Inflammatory macrophage treated with lipopolysaccharide for 4 hours (primary cell): ENCODE results near the gene KANK2.
"Not testable (repeated sequence)": the region's sequence is repeated elsewhere in the genome, so short reads cannot be mapped to it uniquely, and the experiment has no call there.

Experiments
- DNase-seq: peaks from one replicate; pipeline ENCODE4 v3.0.0-alpha.2; 2020

Gene KANK2

GRCh38 chr19:11169896-11170678, 27.3 kb downstream of the KANK2 start:
- DNase-seq, result no peak

- no peak for DNase-seq
Observed at GRCh38 chr19:11168568-11168967, 28.8 kb downstream of the KANK2 start.

- no peak for DNase-seq
Observed at GRCh38 chr19:11166281-11167142, 30.8 kb downstream of the KANK2 start.

GRCh38 chr19:11165486-11166030, 31.8 kb downstream of the KANK2 start:
- no peak for DNase-seq

- no peak for DNase-seq
Observed at GRCh38 chr19:11164879-11165406, 32.4 kb downstream of the KANK2 start.

GRCh38 chr19:11164296-11164695, 33.0 kb downstream of the KANK2 start:
- DNase-seq, result no peak

- DNase-seq, result not testable (repeated sequence)
Observed at GRCh38 chr19:11160440-11160768, 36.9 kb downstream of the KANK2 start.

GRCh38 chr19:11159598-11160439, 37.5 kb downstream of the KANK2 start:
- no peak for DNase-seq

- peak; percentile 99 for DNase-seq
Observed at GRCh38 chr19:11155373-11156120, 41.8 kb downstream of the KANK2 start, which contains the start of gene SPC24. SPC24 (minus strand) TSS chr19:11155782; CDS start chr19:11155776, 6 bp downstream.

- no peak for DNase-seq
Observed at GRCh38 chr19:11154683-11155047, 42.7 kb downstream of the KANK2 start.

- no peak for DNase-seq
Observed at GRCh38 chr19:11152318-11153062, 44.9 kb downstream of the KANK2 start.

GRCh38 chr19:11151181-11151580, 46.2 kb downstream of the KANK2 start:
- DNase-seq, result no peak

GRCh38 chr19:11148001-11148400, 49.3 kb downstream of the KANK2 start:
- DNase-seq, result no peak

- no peak for DNase-seq
Observed at GRCh38 chr19:11145536-11145924, 51.8 kb downstream of the KANK2 start.

GRCh38 chr19:11142528-11143171, 54.7 kb downstream of the KANK2 start:
- no peak for DNase-seq

- DNase-seq, result no peak
Observed at GRCh38 chr19:11141937-11142527, 55.3 kb downstream of the KANK2 start.

- no peak for DNase-seq
Observed at GRCh38 chr19:11140896-11141295, 56.4 kb downstream of the KANK2 start.

- DNase-seq, result not testable (repeated sequence)
Observed at GRCh38 chr19:11140023-11140538, 57.3 kb downstream of the KANK2 start.

GRCh38 chr19:11138601-11139300, 58.6 kb downstream of the KANK2 start:
- DNase-seq, result peak; percentile 44
